Measurements from ENCODE around the gene DUS3L.

- no peak for TF ChIP-seq CTCF (IDR thresholded peaks at IDR 0.05)
- TF ChIP-seq POLR2A (IDR thresholded peaks at IDR 0.05; ENCODE audit: low read depth), result no peak
Observed at GRCh38 chr19:5801796-5802619, 11.0 kb upstream of the DUS3L start.

Data from esophagus muscularis mucosa (tissue), 3 donors.